GM12875 (cell line): ENCODE data around the gene PAMR1.
"Not testable (repeated sequence)": the region's sequence is repeated elsewhere in the genome, so short reads cannot be mapped to it uniquely, and the experiment has no call there.

Experiments
- H3K4me3 ChIP-seq: one replicate; pipeline ENCODE4 v1.5.1; 2011; ENCODE audit warnings: low read depth, low read length, control low read depth
- TF ChIP-seq, protein P1 (sequence below): IDR thresholded peaks from 2 replicates; pipeline ENCODE4 v1.5.1; 2011; ENCODE audit warnings: low read depth, mild to moderate bottlenecking, control low read depth, inconsistent platforms, low read length, moderate library complexity, borderline replicate concordance; ENCODE audit not compliant: insufficient read depth

Gene PAMR1

DNA sequence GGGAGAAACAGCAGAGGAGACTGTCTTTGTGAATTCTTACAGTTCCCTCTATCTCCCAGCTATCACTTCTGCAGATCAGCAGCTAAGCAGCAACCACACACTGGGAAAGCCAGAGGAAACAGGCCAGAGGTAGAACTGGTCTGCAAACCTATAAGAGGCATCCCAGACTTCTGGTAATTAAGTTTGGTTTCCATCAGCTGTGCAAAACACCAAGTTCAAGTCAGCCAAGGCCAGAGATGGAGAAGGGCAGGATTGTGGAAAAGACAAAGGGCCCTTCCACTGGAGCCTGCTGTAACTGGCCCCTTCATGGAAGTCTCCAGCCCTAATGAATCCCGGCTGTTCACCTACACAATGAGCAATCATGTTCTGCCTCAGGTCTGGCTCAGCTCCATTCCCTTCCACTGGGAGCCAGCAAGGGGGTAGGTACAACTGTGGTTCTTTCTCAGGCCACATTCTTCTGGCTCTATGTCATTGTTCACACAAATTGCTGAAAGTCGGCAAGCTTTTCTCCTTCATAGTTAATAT is 4.6 kb upstream of the PAMR1 start:
- H3K4me3 ChIP-seq, result no peak overlapping the region
- TF ChIP-seq, protein P1, sequence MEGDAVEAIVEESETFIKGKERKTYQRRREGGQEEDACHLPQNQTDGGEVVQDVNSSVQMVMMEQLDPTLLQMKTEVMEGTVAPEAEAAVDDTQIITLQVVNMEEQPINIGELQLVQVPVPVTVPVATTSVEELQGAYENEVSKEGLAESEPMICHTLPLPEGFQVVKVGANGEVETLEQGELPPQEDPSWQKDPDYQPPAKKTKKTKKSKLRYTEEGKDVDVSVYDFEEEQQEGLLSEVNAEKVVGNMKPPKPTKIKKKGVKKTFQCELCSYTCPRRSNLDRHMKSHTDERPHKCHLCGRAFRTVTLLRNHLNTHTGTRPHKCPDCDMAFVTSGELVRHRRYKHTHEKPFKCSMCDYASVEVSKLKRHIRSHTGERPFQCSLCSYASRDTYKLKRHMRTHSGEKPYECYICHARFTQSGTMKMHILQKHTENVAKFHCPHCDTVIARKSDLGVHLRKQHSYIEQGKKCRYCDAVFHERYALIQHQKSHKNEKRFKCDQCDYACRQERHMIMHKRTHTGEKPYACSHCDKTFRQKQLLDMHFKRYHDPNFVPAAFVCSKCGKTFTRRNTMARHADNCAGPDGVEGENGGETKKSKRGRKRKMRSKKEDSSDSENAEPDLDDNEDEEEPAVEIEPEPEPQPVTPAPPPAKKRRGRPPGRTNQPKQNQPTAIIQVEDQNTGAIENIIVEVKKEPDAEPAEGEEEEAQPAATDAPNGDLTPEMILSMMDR, result no peak

DNA sequence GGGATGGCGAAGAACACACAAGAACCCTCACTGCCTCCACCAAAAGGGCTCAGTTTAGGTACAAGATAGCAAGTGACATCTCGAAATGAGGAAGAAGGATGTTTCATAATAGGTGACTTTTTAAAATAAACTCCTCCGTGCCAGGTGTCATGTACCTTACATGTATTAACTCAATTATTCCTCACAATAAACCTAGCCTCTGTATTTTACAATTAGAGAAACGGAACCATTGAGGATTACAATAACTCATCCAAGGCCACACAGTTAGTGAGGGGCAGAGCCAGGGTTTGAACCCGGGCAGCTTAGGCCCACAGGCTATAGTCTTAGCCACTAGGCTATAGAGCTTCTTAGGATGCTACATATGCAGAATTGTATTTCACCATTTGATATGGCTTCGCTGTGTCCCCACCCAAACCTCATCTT is 965 bp upstream of the PAMR1 start:
- TF ChIP-seq, protein P1, result no peak
- no peak overlapping the region for H3K4me3 ChIP-seq

DNA sequence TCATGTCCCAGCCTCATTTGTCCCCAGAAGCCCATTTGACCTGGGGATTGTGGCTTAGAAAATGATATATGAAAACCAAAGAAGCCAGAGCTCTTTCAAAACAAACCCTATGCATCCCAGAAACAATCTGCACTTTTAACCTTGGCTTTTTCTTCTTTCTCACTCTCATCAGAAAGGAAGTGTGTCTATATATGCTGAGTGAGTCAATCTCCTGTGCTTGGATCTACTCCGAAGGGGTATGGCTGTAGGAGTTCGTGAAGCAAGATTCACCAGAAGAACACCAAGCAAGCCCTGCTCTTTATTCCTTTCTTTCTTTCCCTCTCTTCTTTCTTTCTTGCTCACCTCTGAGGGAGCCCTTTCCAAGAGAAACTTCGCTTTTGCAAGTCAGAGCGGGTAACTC is 636 bp downstream of the PAMR1 start:
- TF ChIP-seq, protein P1, result no peak
- H3K4me3 ChIP-seq, result no peak overlapping the region

DNA sequence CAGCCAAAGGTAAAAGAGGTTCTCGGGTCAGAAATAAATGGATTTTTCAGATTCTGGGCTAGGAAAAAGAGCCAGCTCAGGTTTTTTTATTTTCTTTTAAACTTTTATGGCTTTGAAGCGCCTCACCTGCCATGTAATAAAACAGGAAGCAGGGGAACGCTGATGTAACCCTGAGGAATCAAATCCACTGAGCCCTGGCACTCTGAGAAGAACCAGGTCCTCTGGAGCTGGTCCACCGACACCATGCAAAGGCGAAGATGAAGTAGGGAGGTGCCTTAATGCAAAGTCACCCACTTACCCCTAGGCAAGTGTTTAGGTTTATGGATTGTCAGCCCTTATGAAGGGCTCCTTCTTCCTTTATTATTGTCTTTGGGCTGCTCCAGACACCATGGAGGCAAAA is 1.6 kb downstream of the PAMR1 start:
- no peak overlapping the region for H3K4me3 ChIP-seq
- TF ChIP-seq, protein P1, result no peak

DNA sequence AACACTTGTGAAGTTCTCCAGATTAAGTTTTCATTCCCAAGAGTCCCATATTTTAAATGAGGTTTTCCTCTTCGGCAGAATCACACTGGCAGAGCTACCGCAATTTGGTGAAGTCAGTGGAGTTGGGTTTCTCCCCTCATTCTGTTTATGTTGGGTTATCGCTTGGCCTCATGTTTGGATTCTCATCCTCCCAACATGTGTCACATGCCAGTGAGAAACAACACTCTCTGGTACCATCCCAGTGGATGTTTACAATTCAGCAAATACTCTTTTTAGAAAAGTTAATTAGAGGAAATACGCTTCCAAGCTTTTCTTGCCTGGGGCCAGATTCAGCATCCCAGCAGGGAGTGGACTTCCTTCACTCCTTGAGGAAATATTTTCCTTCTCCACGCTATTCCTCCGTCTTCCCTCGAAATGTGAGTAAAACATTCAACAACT is 2.1 kb downstream of the PAMR1 start:
- TF ChIP-seq, protein P1, result no peak
- H3K4me3 ChIP-seq, result no peak overlapping the region

DNA sequence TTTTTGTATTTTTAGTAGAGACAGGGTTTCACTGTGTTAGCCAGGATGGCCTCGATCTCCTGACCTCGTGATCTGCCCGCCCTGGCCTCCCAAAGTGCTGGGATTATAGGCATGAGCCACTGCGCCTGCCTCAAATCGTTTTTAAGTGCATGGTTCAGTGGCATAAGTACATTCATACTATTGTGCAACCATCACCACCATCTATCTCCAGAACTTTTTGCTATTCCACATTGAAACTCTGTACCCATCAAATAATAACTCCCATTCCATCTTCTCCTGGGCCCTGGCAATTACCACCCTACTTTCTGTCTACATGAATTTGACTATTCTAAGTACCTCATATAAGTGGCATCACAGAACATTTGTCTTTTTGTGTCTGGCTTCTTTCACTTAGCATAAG is 3.3 kb downstream of the PAMR1 start:
- not testable (repeated sequence) for H3K4me3 ChIP-seq

DNA sequence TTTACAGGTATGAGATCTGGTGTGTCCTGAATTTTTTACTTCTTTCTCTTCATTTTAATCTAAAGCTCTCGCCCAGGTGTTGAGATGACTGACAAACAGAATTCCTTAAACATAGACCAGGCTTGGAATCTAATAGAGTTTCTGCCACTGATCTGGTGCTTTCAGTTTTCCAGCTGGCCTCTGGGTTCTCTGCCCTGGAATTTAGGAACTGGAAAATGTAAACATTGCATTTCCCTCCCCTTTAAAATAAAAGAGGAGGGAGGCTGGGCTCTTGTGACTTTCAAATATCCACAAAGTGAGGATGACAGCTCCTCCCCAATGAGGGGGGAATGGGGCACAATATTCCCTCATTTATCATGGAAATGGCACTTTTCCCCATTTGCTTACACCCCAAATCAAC is 5.0 kb downstream of the PAMR1 start:
- TF ChIP-seq, protein P1, result no peak

DNA sequence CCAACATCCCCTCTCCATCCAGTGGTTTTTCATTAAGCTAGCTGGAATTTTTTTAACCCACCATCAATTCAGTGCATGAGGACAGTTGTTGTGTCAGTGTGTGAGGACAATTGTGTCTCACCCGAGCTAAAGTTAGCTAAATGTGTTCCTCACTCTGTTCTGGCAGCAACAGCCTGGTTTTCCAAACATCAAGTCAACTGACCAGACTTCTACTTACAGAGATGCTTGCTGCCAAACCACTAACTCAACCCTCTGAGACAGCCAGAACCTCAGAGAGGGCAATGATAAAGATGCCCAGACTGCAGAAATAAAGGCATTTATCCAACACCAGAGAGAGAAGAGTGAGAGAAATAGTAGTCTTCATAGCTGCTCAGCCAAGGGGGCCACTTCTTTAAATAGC is 6.7 kb downstream of the PAMR1 start:
- H3K4me3 ChIP-seq, result no peak overlapping the region
- TF ChIP-seq, protein P1, result no peak

More for the DNA sequence above, 5.0 kb downstream of the PAMR1 start:
- no peak overlapping the region for H3K4me3 ChIP-seq
